Liver (tissue), 9 donors: ENCODE results near the gene VSIG10L2. TPM values are rescaled to one million over a fixed set of nuclear protein-coding genes. Genes with fewer than 3 reads are reported as not detected.

Experiments
- DNase-seq: peaks from one replicate; pipeline ENCODE4 v3.0.0-alpha.2; 2017; ENCODE audit warnings: low spot score
- H3K27ac ChIP-seq, 2 donors: one replicate each; pipeline ENCODE4 v1.7.0; 2013; ENCODE audit warnings: inconsistent platforms in 2 of 2, low read length in 2 of 2, control low read depth in 1 of 2, low read depth in 1 of 2, mild to moderate bottlenecking in 1 of 2
- H3K27me3 ChIP-seq, 4 donors: one replicate each; pipeline versions ENCODE4 v1.6.1 to v1.7.0; 2013; ENCODE audit warnings: low read length in 3 of 4, inconsistent platforms in 1 of 4, mild to moderate bottlenecking in 1 of 4, moderate library complexity in 1 of 4; ENCODE audit not compliant: control insufficient read depth in 4 of 4, insufficient read depth in 4 of 4
- H3K36me3 ChIP-seq, 4 donors: one replicate each; pipeline versions ENCODE4 v1.6.1 to v1.7.0; 2013; ENCODE audit warnings: low read length in 3 of 4, mild to moderate bottlenecking in 3 of 4, low read depth in 1 of 4, moderate library complexity in 1 of 4; ENCODE audit not compliant: control insufficient read depth in 4 of 4, insufficient read depth in 3 of 4
- H3K4me1 ChIP-seq, 4 donors: one replicate each; pipeline versions ENCODE4 v1.6.1 to v1.7.0; 2013; ENCODE audit warnings: low read length in 3 of 4, mild to moderate bottlenecking in 3 of 4, moderate library complexity in 1 of 4; ENCODE audit not compliant: control insufficient read depth in 4 of 4, insufficient read depth in 4 of 4
- H3K4me3 ChIP-seq, 3 donors: one replicate each; pipeline versions ENCODE4 v1.6.1 to v1.7.0; 2013; ENCODE audit warnings: low read length in 3 of 3, control low read depth in 1 of 3, low read depth in 1 of 3, mild to moderate bottlenecking in 1 of 3
- H3K9ac ChIP-seq, 2 donors: one replicate each; pipeline ENCODE4 v1.7.0; 2013; ENCODE audit warnings: low read length in 2 of 2, mild to moderate bottlenecking in 2 of 2, moderate library complexity in 2 of 2, control low read depth in 1 of 2, low read depth in 1 of 2
- H3K9me3 ChIP-seq, 4 donors: one replicate each; pipeline versions ENCODE4 v1.6.1 to v1.7.0; 2013; ENCODE audit warnings: low read length in 3 of 4; ENCODE audit not compliant: control insufficient read depth in 4 of 4
- ATF3 ChIP-seq: IDR thresholded peaks from 2 replicates; pipeline ENCODE4 v1.6.1; 2016; ENCODE audit warnings: antibody characterized with exemption
- CTCF ChIP-seq: fragments of 150-350 bp; IDR thresholded peaks from 2 replicates; pipeline ENCODE4 v1.5.1; 2017; ENCODE audit warnings: improper control_type of control experiment, low read depth, low read length; ENCODE audit not compliant: missing input control
- EGR1 ChIP-seq, 2 donors: IDR thresholded peaks; 2 replicates each; pipeline ENCODE4 v1.6.1; 2016 to 2018; ENCODE audit warnings: antibody characterized with exemption in 2 of 2, low read depth in 2 of 2
- FOXA1 ChIP-seq: IDR thresholded peaks from 2 replicates; pipeline ENCODE4 v1.6.1; 2016; ENCODE audit warnings: antibody characterized with exemption
- FOXA2 ChIP-seq: IDR thresholded peaks from 2 replicates; pipeline ENCODE4 v1.6.1; 2016; ENCODE audit warnings: antibody characterized with exemption
- GABPA ChIP-seq, 2 donors: IDR thresholded peaks in 1 of 2; conservative IDR thresholded peaks in 1 of 2; 2 replicates each; pipeline ENCODE4 v1.6.1; 2016; ENCODE audit warnings: antibody characterized with exemption in 2 of 2, mild to moderate bottlenecking in 1 of 2, moderate library complexity in 1 of 2
- HNF4A ChIP-seq, 2 donors: conservative IDR thresholded peaks; 2 replicates each; pipeline ENCODE4 v1.6.1; 2016; ENCODE audit warnings: antibody characterized with exemption in 2 of 2, mild to moderate bottlenecking in 2 of 2
- HNF4G ChIP-seq: IDR thresholded peaks from 2 replicates; pipeline ENCODE4 v1.6.1; 2016; ENCODE audit warnings: antibody characterized with exemption
- JUND ChIP-seq, 2 donors: IDR thresholded peaks; 2 replicates each; pipeline ENCODE4 v1.6.1; 2016; ENCODE audit warnings: antibody characterized with exemption in 2 of 2
- NR2F2 ChIP-seq: IDR thresholded peaks from 2 replicates; pipeline ENCODE4 v1.6.1; 2016; ENCODE audit warnings: antibody characterized with exemption
- RAD21 ChIP-seq, 2 donors: IDR thresholded peaks; 2 replicates each; pipeline ENCODE4 v1.6.1; 2016; ENCODE audit warnings: antibody characterized with exemption in 2 of 2, mild to moderate bottlenecking in 2 of 2
- REST ChIP-seq: IDR thresholded peaks from 2 replicates; pipeline ENCODE4 v1.6.1; 2016; ENCODE audit warnings: antibody characterized with exemption, mild to moderate bottlenecking
- RXRA ChIP-seq, 2 donors: IDR thresholded peaks; 2 replicates each; pipeline ENCODE4 v1.6.1; 2017 to 2018; ENCODE audit warnings: antibody characterized with exemption in 2 of 2, mild to moderate bottlenecking in 1 of 2
- SP1 ChIP-seq: IDR thresholded peaks from 2 replicates; pipeline ENCODE4 v1.6.1; 2018; ENCODE audit warnings: antibody characterized with exemption, mild to moderate bottlenecking
- TAF1 ChIP-seq: conservative IDR thresholded peaks from 2 replicates; pipeline ENCODE4 v1.6.1; 2016; ENCODE audit warnings: antibody characterized with exemption, mild to moderate bottlenecking
- YY1 ChIP-seq: IDR thresholded peaks from 2 replicates; pipeline ENCODE4 v1.6.1; 2016; ENCODE audit warnings: antibody characterized with exemption, mild to moderate bottlenecking
- WGBS: extraction: QIAGEN DNeasy Blood & Tissue Kit; methylation state at CpG from one replicate; pipeline ENCODE4 v1.1.7; 2013; 5-methylcytosine and 5-hydroxymethylcytosine counted together
- polyA plus RNA-seq, 2 donors: library from polyadenylated mRNA; stranded (reverse) in 1 of 2; unstranded in 1 of 2; fragments of 200-250 nt in 1 of 2; fragments of >200 nt in 1 of 2; fragmentation: Nextera tagmentation in 1 of 2; extraction: Ambion mirVana in 1 of 2; gene quantifications; one replicate each; pipeline versions ENCODE4 v1.2.1 to v1.2.3, GENCODE V29; 2013 to 2015
- total RNA-seq, 2 donors: library from RNA; depleted of rRNA; stranded (reverse); fragments of >200 nt; gene quantifications; one replicate each; pipeline ENCODE4 v1.2.3, GENCODE V29; 2014
- TF ChIP-seq, protein P1 (sequence below): IDR thresholded peaks from 2 replicates; pipeline ENCODE4 v1.6.1; 2016; ENCODE audit warnings: antibody characterized with exemption
- TF ChIP-seq, protein P2 (sequence below): IDR thresholded peaks from 2 replicates; pipeline ENCODE4 v1.6.1; 2016; ENCODE audit warnings: antibody characterized with exemption
- donor health status: healthy.
- donor health status: healthy.
- donor health status: healthy.
- donor health status: healthy.
- donor health status: healthy.

VSIG10L2 gene
- not detected for total RNA-seq
- polyA plus RNA-seq: not detected

DNA sequence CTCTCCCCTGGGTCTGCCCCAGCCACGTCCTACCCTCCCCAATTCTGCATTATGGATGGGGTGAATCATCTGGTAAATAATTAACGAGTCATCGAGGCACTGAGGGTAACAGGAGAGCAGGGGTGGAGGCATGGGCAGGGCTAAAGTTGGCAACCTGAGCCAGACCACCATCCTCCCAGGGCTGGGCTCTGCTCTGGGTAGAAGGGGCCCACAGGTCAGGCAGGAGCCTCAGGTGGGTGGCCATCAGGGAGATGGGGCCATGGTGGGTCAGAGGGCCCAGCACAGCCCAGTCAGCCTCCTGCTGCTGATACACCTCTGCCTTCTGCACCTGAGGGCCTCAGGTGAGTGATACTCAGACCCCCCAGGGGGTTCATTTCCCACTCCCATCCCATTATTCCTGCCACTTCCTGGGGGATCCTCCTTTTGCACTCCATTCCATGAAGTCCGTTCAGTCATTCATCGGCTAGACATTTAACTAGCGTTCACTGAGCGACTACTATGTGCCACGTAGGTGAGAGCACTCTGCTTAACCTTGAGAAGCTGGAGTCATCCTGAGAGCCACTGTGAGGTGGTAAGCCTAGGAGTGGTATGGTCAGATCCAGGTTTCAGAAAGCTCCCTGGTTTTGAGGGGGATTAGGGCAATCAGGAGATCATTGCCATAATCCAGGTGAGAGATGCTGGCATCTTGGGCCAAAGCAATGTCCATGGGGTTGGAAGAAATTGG lies at the start of gene VSIG10L2:
VSIG10L2 (plus strand) TSS at position 248 of the 724 bp plus-strand sequence; CDS start at position 260, 12 bp downstream.
- 85% methylated on average over 8 of the region's 8 CpGs for WGBS
- Histone ChIP-seq H3K4me3 (no peak within 1 kb of the TSS), H3K4me1 (peaks cover 0 to 5% (median 1%) of the 10 kb centered on the region in 4 donors), H3K9me3 (no peaks in the 10 kb centered on the region), H3K9ac (no peak within 1 kb of the TSS), H3K27ac (no peak within 1 kb of the TSS), H3K36me3 (no peaks in the 10 kb centered on the region), H3K27me3 (no peaks in the 10 kb centered on the region)
- DNase-seq: peak; percentile 16
- TF ChIP-seq SP1 (no peak), GABPA (IDR thresholded peaks at IDR 0.05 in 1 of 2, conservative IDR thresholded peaks at IDR 0.05 in 1 of 2) (no peak), FOXA1 (no peak), CTCF (no peak), RXRA (IDR thresholded peaks at IDR 0.05) (no peak)

DNA sequence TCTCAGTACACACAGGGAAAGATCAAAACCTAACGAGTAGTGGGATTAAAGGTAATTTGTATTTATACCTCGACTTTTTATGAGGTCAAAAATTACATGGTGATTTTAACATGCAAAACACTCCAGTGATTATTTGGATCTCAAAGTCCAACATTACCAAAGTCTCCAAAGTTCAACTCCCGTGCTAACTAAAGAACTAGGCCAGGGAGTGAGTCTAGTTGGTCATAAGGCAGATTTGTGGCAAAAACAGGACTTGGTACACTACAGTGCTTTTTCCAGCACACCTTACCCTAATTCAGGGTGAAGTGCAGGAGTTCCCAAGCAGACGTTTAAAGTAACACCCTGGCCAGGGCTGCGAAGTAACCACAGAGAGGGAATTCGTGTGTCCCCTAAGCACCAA lies 44.0 kb upstream of the VSIG10L2 start:
- DNase-seq: no peak
- Histone ChIP-seq H3K4me3 (peak overlapping the region; percentile 38 to 98 (median 74)), H3K27ac (peak overlapping the region; percentile 80 to 98), H3K36me3 (peaks cover 3 to 13% (median 6%) of the 10 kb centered on the region in 4 donors), H3K4me1 (peaks cover 7 to 23% (median 12%) of the 10 kb centered on the region in 4 donors), H3K27me3 (no peaks in the 10 kb centered on the region), H3K9me3 (no peaks in the 10 kb centered on the region), H3K9ac (peak overlapping the region; percentile 36 to 45)
- 36% methylated on average over 6 of the region's 6 CpGs for WGBS
- TF ChIP-seq HNF4A (conservative IDR thresholded peaks at IDR 0.05) (peak; percentile 94), REST (peak; percentile 52), EGR1 (IDR thresholded peaks at IDR 0.05; ENCODE audit: low read depth in 2 of 2) (peak in 1 of 2 donors; percentile 18), CTCF (no peak), FOXA2 (peak; percentile 8), JUND (IDR thresholded peaks at IDR 0.05) (peak; percentile 11 to 33), YY1 (peak; percentile 20), SP1 (peak; percentile 95), TAF1 (peak; percentile 54), FOXA1 (no peak), RXRA (IDR thresholded peaks at IDR 0.05) (peak; percentile 83 to 89), NR2F2 (no peak), HNF4G (peak; percentile 74), GABPA (IDR thresholded peaks at IDR 0.05 in 1 of 2, conservative IDR thresholded peaks at IDR 0.05 in 1 of 2) (no peak), ATF3 (no peak), RAD21 (IDR thresholded peaks at IDR 0.05) (no peak)
- TF ChIP-seq, protein P1, sequence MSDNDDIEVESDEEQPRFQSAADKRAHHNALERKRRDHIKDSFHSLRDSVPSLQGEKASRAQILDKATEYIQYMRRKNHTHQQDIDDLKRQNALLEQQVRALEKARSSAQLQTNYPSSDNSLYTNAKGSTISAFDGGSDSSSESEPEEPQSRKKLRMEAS: peak; percentile 11
- TF ChIP-seq, protein P2, sequence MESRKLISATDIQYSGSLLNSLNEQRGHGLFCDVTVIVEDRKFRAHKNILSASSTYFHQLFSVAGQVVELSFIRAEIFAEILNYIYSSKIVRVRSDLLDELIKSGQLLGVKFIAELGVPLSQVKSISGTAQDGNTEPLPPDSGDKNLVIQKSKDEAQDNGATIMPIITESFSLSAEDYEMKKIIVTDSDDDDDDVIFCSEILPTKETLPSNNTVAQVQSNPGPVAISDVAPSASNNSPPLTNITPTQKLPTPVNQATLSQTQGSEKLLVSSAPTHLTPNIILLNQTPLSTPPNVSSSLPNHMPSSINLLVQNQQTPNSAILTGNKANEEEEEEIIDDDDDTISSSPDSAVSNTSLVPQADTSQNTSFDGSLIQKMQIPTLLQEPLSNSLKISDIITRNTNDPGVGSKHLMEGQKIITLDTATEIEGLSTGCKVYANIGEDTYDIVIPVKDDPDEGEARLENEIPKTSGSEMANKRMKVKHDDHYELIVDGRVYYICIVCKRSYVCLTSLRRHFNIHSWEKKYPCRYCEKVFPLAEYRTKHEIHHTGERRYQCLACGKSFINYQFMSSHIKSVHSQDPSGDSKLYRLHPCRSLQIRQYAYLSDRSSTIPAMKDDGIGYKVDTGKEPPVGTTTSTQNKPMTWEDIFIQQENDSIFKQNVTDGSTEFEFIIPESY: peak; percentile 43
